Measurements from ENCODE around the gene GAPVD1. TPM values are rescaled to one million over a fixed set of nuclear protein-coding genes. Genes with fewer than 3 reads are reported as not detected.

The GAPVD1 gene
- total and polyA plus RNA-seq, 2 of the 8 experiments (the other 6 are each of a cell fraction or from before 2014, with no cell fraction given) = 5.5 to 40.5 TPM

DNA sequence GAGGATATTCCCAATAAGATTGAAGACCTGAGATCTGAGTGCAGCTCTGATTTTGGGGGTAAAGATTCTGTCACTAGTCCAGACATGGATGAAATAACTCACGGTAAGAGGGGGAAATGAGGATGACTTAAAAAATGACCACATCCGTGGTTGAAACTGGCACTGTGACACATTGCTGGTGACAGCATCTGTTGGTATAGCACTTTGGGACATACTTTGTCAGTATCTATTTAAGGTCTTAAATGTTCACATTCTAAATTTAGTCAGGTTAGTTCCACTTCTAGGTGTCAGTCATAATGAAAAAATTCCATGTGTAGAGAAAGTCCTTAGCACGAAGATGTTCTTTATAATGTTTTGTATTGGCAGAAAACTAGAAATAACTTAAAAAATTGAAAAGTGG is 70.9 kb downstream of the GAPVD1 start:
- CTCF ChIA-PET (ENCODE audit: partially characterized antibody) = interaction anchor here (0.6 to 2.0 kb wide), 3 partner anchors 10 to 715 kb away, joined by 3 to 8 read pairs (median 5); no protein-coding TSS in a partner anchor
- H3K18ac ChIP-seq (ENCODE audit: extremely low read depth, low read length) = no peak overlapping the region
- no peak overlapping the region for H2BK15ac ChIP-seq (ENCODE audit: low read length)
- WGBS, 2 experiments (ENCODE audit: extremely low coverage in 1 of 2, insufficient coverage in 1 of 2, insufficient read length in 1 of 2, insufficient replicate concordance in 2 of 2, low coverage in 1 of 2, low lambda C conversion rate in 2 of 2, missing lambda C conversion rate in 1 of 2) = 98% methylated on average over 3 of the region's 3 CpGs; no CpG with 5 or more reads in 1 of the 2 experiments
- H2BK12ac ChIP-seq (ENCODE audit: low read depth, low read length) = no peak overlapping the region
- no peaks in the 10 kb centered on the region for H3K27me3 ChIP-seq (replicated peaks in 1 of 4; ENCODE audit: control insufficient read depth in 3 of 4, extremely low read depth in 1 of 4, insufficient read depth in 3 of 4, low read length in 3 of 4)
- H3K36me3 ChIP-seq (ENCODE audit: control insufficient read depth in 2 of 4, insufficient read depth in 4 of 4, low read length in 3 of 4) = peaks cover 7 to 47% (median 20%) of the 10 kb centered on the region in 4 experiments
- H3K4me3 ChIP-seq (ENCODE audit: extremely low read depth in 1 of 4, insufficient read depth in 2 of 4, low read depth in 3 of 4, low read length in 4 of 4) = no peak overlapping the region
- no peak overlapping the region for H2BK5ac ChIP-seq (ENCODE audit: low read depth, low read length)
- H3K79me2 ChIP-seq (ENCODE audit: control insufficient read depth in 1 of 2, insufficient read depth in 2 of 2, low read length in 2 of 2) = no peaks in the 10 kb centered on the region
- no peaks in the 10 kb centered on the region for H3K79me1 ChIP-seq (ENCODE audit: low read depth, low read length)
- no peaks in the 10 kb centered on the region for H3K4me1 ChIP-seq (replicated peaks in 1 of 4; ENCODE audit: control insufficient read depth in 3 of 4, insufficient read depth in 4 of 4, low read length in 3 of 4)
- DNase-seq (ENCODE audit: low read depth in 1 of 2, low spot score in 2 of 2) (no peak), FAIRE-seq (no peak)
- H3K4ac ChIP-seq (replicated peaks; ENCODE audit: insufficient read length, low read depth, low read length) = no peak overlapping the region
- no peak overlapping the region for H4K5ac ChIP-seq (ENCODE audit: insufficient read length, low read depth, low read length)
- no peak overlapping the region for H2AFZ ChIP-seq (ENCODE audit: low read length)
- no peak overlapping the region for H3K56ac ChIP-seq (replicated peaks; ENCODE audit: insufficient read length, low read depth, low read length)
- H2BK120ac ChIP-seq (replicated peaks; ENCODE audit: low read depth, low read length) = no peak overlapping the region
- H3K27ac ChIP-seq (ENCODE audit: low read depth, low read length) = no peak overlapping the region
- H3K4me2 ChIP-seq (ENCODE audit: insufficient read depth in 1 of 2, low read depth in 2 of 2, low read length in 2 of 2) = no peak overlapping the region
- no peak overlapping the region for H2BK20ac ChIP-seq (ENCODE audit: low read length)
- no peak overlapping the region for H3K14ac ChIP-seq (ENCODE audit: insufficient read length)
- H3K9me3 ChIP-seq (ENCODE audit: insufficient read depth in 2 of 2, low read depth in 1 of 2, low read length in 1 of 2) = no peaks in the 10 kb centered on the region; a peak in 1 of 4 replicates
- no peak overlapping the region for H3K9ac ChIP-seq (replicated peaks in 1 of 4; ENCODE audit: extremely low read depth in 1 of 4, low read depth in 3 of 4, low read length in 3 of 4)
- no peaks in the 10 kb centered on the region for H3K23me2 ChIP-seq (ENCODE audit: low read depth, low read length)
- H4K8ac ChIP-seq (ENCODE audit: extremely low read depth, insufficient read depth, low read length) = no peak overlapping the region
- POLR2A ChIA-PET (ENCODE audit: partially characterized antibody) = no interaction called here
- no peak overlapping the region for H3K23ac ChIP-seq (ENCODE audit: insufficient read length)
- no peak overlapping the region for H2AK5ac ChIP-seq (ENCODE audit: low read depth, low read length)
- no peaks in the 10 kb centered on the region for H4K20me1 ChIP-seq (replicated peaks in 1 of 2; ENCODE audit: control insufficient read depth in 1 of 2, insufficient read depth in 2 of 2, low read length in 2 of 2)
- H4K91ac ChIP-seq (replicated peaks; ENCODE audit: insufficient read length, low read length) = no peak overlapping the region
- TF ChIP-seq CHD2 (IDR thresholded peaks at IDR 0.05; ENCODE audit: low read length) = no peak
- TF ChIP-seq, protein P1, sequence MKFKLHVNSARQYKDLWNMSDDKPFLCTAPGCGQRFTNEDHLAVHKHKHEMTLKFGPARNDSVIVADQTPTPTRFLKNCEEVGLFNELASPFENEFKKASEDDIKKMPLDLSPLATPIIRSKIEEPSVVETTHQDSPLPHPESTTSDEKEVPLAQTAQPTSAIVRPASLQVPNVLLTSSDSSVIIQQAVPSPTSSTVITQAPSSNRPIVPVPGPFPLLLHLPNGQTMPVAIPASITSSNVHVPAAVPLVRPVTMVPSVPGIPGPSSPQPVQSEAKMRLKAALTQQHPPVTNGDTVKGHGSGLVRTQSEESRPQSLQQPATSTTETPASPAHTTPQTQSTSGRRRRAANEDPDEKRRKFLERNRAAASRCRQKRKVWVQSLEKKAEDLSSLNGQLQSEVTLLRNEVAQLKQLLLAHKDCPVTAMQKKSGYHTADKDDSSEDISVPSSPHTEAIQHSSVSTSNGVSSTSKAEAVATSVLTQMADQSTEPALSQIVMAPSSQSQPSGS (IDR thresholded peaks at IDR 0.05; ENCODE audit: low read length) = no peak
